ENCODE results near the gene ZNF559.
"Not testable (repeated sequence)": the region's sequence is repeated elsewhere in the genome, so short reads cannot be mapped to it uniquely, and the experiment has no call there.

ZNF559 gene

DNA sequence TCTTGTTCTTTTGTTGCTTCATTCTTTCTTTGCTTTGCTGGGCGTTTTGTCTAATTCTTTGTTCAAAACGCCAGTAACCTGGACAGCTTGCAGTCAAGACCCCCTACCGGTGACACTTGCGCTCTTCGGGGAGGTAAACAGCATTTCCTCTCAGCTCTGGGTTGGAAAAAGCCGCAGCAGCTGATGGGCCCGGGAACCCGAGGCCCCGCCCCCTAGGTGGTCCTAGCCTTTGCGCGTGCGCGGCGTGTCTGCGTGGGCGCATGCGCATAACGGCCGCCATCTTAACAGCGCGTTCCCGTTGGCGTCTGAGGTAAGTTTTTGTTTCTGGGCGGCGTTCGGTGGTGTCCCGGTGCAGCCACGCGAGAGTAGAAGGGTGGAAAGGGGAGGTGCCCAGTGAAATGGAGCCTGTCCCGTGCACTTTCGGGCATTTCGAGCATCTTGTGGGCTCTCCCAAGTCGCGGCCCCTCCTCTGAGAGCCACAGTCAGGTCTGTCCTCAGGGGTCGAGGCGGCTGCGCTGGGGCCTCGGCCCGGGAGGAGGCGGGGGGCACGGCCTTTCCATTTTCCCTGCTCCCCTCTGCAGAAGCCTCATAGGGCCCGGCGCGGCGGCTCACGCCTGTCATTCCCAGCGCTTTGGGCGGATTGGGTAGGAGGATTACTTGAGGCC, at the start of gene ZNF559:
Gene ZNF559 (plus strand): TSS at position 261 of the 665 bp plus-strand sequence. CDS start 14,371 bp downstream, outside the sequence.
- Histone ChIP-seq H3K36me3 (ENCODE audit: control insufficient read depth, insufficient read depth, low read length) (no peaks in the 10 kb centered on the region), H3K9ac (ENCODE audit: low read length) (peak within 1 kb of the TSS; percentile 21), H3K4me3 (ENCODE audit: low read length) (peak within 1 kb of the TSS; percentile 62), H3K27me3 (ENCODE audit: control insufficient read depth, insufficient read depth, low read length) (no peaks in the 10 kb centered on the region), H3K4me1 (ENCODE audit: control insufficient read depth, insufficient read depth, low read length) (no peaks in the 10 kb centered on the region), H3K27ac (ENCODE audit: low read depth, low read length) (peak within 1 kb of the TSS; percentile 84)

DNA sequence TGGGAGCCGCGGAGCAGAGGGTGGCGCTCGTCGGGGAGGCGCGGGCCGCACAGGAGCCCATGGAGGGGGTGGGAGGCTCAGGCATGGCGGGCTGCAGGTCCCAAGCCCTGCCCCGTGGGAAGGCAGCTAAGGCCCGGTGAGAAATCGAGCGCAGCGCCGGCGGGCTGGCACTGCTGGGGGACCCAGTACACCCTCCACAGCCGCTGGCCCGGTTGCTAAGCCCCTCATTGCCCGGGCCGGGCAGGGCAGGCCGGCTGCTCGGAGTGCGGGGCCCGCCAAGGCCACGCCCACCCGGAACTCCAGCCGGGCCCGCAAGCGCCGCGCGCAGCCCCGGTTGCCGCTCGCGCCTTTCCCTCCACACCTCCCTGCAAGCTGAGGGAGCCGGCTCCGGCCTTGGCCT, 40.5 kb upstream of the ZNF559 start:
- H3K4me1 ChIP-seq (ENCODE audit: control insufficient read depth, insufficient read depth, low read length); H3K36me3 ChIP-seq (ENCODE audit: control insufficient read depth, insufficient read depth, low read length); H3K27me3 ChIP-seq (ENCODE audit: control insufficient read depth, insufficient read depth, low read length); H3K27ac ChIP-seq (ENCODE audit: low read depth, low read length); H3K9ac ChIP-seq (ENCODE audit: low read length); H3K4me3 ChIP-seq (ENCODE audit: low read length): not testable (repeated sequence)

DNA sequence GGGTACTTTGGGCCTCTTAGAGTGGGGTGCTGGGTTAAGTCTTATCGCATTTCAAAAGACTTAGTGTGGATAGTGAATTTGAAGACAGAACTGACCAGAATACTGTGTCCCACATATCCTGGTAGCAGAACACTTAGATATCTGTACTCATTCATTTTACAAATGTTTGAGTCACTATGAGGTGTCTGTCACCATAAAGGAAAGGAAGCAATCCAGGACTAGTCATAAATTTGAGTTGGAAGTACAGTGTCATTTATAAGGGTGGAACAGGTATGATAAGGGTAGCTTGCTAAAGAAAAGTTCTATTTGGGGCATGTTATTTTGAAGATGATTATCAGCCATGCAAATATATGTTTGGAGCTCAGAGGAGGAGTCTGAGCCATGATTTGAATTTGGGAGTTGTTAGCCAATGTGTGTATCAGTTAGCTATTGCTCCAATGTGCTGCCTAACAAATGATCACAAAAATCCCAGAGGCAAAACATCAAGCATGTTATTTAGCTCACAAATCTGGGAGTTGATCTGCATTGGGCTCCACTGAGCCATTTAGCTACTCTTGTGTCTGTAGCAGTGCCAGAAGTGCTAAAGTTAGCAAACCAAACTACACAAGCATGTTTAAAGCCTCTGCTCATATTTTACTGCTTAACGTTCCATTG, 34.6 kb upstream of the ZNF559 start:
- H3K36me3 ChIP-seq (ENCODE audit: control insufficient read depth, insufficient read depth, low read length): peaks cover 4% of the 10 kb centered on the region
- no peaks in the 10 kb centered on the region for H3K27me3 ChIP-seq (ENCODE audit: control insufficient read depth, insufficient read depth, low read length)
- H3K4me3 ChIP-seq (ENCODE audit: low read length): no peak overlapping the region
- no peaks in the 10 kb centered on the region for H3K4me1 ChIP-seq (ENCODE audit: control insufficient read depth, insufficient read depth, low read length)
- H3K9ac ChIP-seq (ENCODE audit: low read length): no peak overlapping the region
- H3K27ac ChIP-seq (ENCODE audit: low read depth, low read length): no peak overlapping the region

DNA sequence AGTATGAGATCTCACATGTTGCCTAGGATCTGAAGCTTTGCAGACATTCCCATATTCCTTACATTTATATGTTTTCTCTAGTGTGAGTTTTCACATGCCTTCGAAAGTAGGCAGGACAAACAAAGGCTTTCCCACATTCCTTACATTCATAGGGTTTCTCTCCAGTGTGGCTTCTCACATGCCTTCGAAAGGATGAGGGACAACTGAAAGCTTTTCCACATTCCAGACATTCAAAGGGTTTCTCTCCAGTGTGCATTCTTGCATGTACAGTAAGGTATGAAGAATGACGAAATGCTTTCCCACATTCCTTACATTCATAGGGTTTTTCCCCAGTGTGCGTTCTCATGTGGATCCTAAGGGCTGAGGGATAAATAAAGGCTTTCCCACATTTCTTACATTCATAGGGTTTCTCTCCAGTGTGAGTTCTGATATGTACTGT, 28.5 kb upstream of the ZNF559 start:
- H3K36me3 ChIP-seq (ENCODE audit: control insufficient read depth, insufficient read depth, low read length): peaks cover 32% of the 10 kb centered on the region
- H3K4me1 ChIP-seq (ENCODE audit: control insufficient read depth, insufficient read depth, low read length): no peaks in the 10 kb centered on the region
- H3K27ac ChIP-seq (ENCODE audit: low read depth, low read length): no peak overlapping the region
- no peak overlapping the region for H3K9ac ChIP-seq (ENCODE audit: low read length)
- H3K4me3 ChIP-seq (ENCODE audit: low read length): no peak overlapping the region
- H3K27me3 ChIP-seq (ENCODE audit: control insufficient read depth, insufficient read depth, low read length): no peaks in the 10 kb centered on the region

DNA sequence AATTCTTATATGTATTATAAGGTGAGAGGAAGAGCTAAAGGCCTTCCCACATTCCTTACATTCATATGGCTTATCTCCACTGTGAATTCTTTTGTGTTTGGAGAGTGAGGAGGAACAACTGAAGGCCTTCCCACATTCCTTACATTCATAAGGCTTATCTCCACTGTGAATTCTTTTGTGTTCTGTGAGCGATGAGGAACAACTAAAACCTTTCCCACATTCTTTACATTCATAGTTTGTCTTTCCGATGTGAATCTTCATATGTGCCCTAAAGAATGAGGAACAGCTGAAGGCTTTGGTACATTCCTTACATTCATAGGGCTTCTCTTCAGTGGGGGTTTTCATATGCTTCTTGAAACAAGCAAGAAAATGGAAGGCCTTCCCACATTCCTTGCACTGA, 27.6 kb upstream of the ZNF559 start:
- peaks cover 39% of the 10 kb centered on the region for H3K36me3 ChIP-seq (ENCODE audit: control insufficient read depth, insufficient read depth, low read length)
- no peaks in the 10 kb centered on the region for H3K4me1 ChIP-seq (ENCODE audit: control insufficient read depth, insufficient read depth, low read length)
- no peak overlapping the region for H3K4me3 ChIP-seq (ENCODE audit: low read length)
- no peaks in the 10 kb centered on the region for H3K27me3 ChIP-seq (ENCODE audit: control insufficient read depth, insufficient read depth, low read length)
- no peak overlapping the region for H3K27ac ChIP-seq (ENCODE audit: low read depth, low read length)
- H3K9ac ChIP-seq (ENCODE audit: low read length): no peak overlapping the region

DNA sequence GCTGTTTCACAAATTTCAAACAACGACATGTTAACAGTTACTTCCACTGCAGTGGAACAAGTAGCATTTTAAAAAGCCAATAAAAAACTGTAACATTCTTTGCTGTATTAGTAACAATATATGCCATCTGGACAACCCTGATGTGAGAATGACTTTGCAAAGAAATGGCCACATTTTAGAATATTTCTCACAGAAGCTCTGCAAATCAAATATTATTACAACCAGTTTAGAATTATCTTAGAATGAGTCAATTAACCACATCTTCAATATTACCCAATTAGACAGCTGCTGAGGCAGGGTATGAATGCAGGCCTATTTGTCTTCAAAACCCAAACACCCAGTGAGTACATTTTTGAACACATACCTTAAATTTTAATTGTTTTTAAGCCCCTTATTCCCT, 17.5 kb upstream of the ZNF559 start:
- no peak overlapping the region for H3K27ac ChIP-seq (ENCODE audit: low read depth, low read length)
- H3K4me1 ChIP-seq (ENCODE audit: control insufficient read depth, insufficient read depth, low read length): peaks cover 7% of the 10 kb centered on the region
- H3K27me3 ChIP-seq (ENCODE audit: control insufficient read depth, insufficient read depth, low read length): no peaks in the 10 kb centered on the region
- H3K36me3 ChIP-seq (ENCODE audit: control insufficient read depth, insufficient read depth, low read length): peaks cover 19% of the 10 kb centered on the region
- no peak overlapping the region for H3K9ac ChIP-seq (ENCODE audit: low read length)
- no peak overlapping the region for H3K4me3 ChIP-seq (ENCODE audit: low read length)

DNA sequence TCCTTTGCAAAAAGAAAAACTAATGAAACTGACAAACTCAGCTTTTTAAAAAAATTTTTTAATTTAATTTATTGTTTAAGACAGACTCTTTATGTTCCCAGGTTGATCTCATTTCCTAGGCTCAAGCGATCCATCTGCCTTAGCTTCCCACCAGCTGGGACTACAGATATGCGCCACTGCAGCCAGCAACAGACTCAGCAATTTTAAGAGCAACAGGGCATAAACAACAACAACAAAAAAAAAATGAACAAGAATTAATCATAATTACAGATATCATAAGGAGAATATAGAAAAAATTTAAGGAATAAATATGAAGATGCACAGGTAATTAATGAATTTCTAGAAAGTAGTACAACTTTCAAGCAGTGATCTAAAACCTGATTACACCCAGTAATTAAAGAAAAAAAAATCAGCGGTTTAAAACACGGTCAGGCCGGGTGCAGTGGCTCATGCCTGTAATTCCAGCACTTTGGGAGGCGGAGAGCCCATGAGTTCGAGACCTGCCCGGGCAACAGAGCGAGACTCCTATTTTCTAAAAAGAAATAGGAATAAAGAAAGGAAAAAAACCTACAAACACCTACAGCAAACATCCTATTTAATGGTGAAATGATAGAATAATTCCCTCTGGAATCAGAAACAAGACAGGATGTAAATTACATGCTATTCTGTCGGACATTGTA, 15.7 kb upstream of the ZNF559 start:
- peak overlapping the region; percentile 79 for H3K4me3 ChIP-seq (ENCODE audit: low read length)
- H3K4me1 ChIP-seq (ENCODE audit: control insufficient read depth, insufficient read depth, low read length): peaks cover 7% of the 10 kb centered on the region
- no peak overlapping the region for H3K27ac ChIP-seq (ENCODE audit: low read depth, low read length)
- no peak overlapping the region for H3K9ac ChIP-seq (ENCODE audit: low read length)
- no peaks in the 10 kb centered on the region for H3K27me3 ChIP-seq (ENCODE audit: control insufficient read depth, insufficient read depth, low read length)
- peaks cover 8% of the 10 kb centered on the region for H3K36me3 ChIP-seq (ENCODE audit: control insufficient read depth, insufficient read depth, low read length)

DNA sequence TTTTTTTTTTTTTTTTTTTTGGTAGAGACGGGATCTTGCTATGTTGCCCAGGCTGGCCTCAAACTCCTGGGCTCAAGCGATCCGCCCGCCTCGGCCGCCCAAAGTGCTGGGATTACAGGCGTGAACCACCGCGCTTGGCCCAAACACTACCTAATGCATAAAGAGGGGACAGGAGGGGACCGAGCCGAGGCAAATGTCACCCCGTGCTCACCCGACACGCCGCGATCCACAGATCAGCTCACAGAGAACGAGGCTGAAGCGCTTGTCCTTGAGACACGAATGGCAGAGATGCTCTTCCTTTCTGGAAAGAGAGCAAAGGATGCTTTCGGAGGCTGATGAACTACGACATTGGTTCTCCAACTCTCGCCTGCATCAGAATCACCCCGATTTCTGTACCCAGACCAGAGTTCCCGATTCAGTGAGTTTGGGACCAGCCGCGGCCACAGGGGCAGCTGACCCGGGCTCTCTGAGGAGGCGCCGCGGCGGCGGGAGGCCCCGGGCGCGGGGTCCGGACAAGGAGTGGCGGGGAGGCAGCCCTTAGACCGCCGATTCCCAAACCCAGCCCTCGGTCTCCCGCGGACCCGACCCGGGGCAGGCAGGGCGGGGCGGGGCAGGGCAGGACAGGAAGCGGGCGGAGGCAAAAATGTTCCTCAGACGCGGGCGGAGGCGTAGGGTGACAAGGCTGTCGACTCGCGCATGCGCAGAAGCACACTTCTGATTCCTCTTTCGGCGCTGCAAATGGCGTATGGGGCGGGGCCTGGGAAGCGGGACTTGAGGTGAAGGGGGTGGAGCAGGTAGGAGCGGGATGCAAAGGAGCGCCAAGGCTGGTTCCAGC, 14.6 kb upstream of the ZNF559 start, which contains the start of gene ZNF699:
Gene ZNF699 (minus strand): TSS at position 700 of the 835 bp plus-strand sequence. CDS start 4,719 bp downstream, outside the sequence.
- Histone ChIP-seq H3K36me3 (ENCODE audit: control insufficient read depth, insufficient read depth, low read length) (peaks cover under 1% of the 10 kb centered on the region), H3K4me1 (ENCODE audit: control insufficient read depth, insufficient read depth, low read length) (peaks cover 7% of the 10 kb centered on the region), H3K27me3 (ENCODE audit: control insufficient read depth, insufficient read depth, low read length) (no peaks in the 10 kb centered on the region), H3K9ac (ENCODE audit: low read length) (peak within 1 kb of the TSS; percentile 43), H3K4me3 (ENCODE audit: low read length) (peak within 1 kb of the TSS; percentile 79), H3K27ac (ENCODE audit: low read depth, low read length) (peak within 1 kb of the TSS; percentile 89)

DNA sequence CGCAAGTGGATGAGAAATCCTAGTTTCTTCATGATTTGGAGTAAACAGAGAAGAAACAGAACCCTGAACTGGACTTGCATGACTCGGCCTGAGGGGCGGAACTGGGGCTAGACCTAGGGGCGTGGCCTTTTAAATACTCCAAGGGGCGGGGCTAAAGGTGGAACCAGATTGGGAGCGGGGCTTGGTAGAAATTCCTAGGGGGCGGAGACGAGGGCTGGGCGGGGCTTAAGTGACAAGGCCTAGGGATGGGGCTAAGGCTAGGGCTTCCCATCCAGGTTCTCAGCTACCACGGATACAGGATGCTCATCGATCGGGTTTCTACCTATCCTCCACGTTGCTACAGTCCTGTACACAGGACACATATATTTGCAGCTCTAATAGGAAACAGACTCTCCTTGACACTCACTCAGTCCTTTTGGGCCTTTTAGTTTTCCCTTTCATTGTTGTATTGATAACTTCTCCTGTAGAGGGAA, 14.0 kb upstream of the ZNF559 start:
- no peaks in the 10 kb centered on the region for H3K27me3 ChIP-seq (ENCODE audit: control insufficient read depth, insufficient read depth, low read length)
- peak overlapping the region; percentile 79 for H3K4me3 ChIP-seq (ENCODE audit: low read length)
- H3K4me1 ChIP-seq (ENCODE audit: control insufficient read depth, insufficient read depth, low read length): peaks cover 7% of the 10 kb centered on the region
- peak overlapping the region; percentile 89 for H3K27ac ChIP-seq (ENCODE audit: low read depth, low read length)
- H3K36me3 ChIP-seq (ENCODE audit: control insufficient read depth, insufficient read depth, low read length): no peaks in the 10 kb centered on the region
- H3K9ac ChIP-seq (ENCODE audit: low read length): no peak overlapping the region

DNA sequence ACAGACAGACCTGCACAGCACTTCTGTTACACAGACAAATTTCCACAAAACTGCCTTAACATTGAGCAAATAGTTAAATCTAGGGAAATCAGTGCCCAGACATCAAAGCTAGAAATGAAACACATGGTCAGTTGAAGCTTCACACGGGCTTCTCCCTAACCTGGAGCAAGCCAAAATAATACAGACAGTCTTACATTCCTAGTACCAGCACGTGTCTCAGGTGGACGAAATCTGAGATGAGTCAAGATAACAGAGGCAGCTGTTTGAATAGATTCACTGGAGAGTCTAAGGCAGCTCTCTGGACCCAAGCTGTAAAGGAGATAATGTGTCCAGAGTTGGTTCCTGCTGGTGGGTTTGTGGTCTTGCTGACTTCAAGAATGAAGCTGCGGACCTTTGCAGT, 10.2 kb upstream of the ZNF559 start:
- no peak overlapping the region for H3K4me3 ChIP-seq (ENCODE audit: low read length)
- H3K27me3 ChIP-seq (ENCODE audit: control insufficient read depth, insufficient read depth, low read length): no peaks in the 10 kb centered on the region
- no peak overlapping the region for H3K27ac ChIP-seq (ENCODE audit: low read depth, low read length)
- no peak overlapping the region for H3K9ac ChIP-seq (ENCODE audit: low read length)
- peaks cover 1% of the 10 kb centered on the region for H3K4me1 ChIP-seq (ENCODE audit: control insufficient read depth, insufficient read depth, low read length)
- no peaks in the 10 kb centered on the region for H3K36me3 ChIP-seq (ENCODE audit: control insufficient read depth, insufficient read depth, low read length)

DNA sequence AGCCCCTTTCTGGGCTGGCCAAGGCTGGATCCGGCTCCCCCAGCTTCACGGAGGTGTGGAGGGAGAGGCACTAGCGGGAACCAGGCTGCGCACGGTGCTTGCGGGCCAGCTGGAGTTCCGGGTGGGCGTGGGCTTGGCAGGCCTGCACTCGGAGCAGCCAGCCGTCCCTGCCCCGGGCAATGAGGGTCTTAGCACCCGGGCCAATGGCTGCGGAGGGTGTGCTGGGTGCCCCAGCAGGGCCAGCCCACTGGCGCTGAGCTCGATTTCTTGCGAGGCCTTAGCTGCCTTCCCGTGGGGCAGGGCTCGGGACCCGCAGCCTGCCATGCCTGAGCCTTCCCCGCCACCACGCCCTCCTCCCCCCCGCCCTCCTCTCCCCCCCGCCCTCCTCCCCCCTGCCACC, 2.6 kb upstream of the ZNF559 start:
- Histone ChIP-seq H3K4me1 (ENCODE audit: control insufficient read depth, insufficient read depth, low read length) (no peaks in the 10 kb centered on the region), H3K27ac (ENCODE audit: low read depth, low read length) (no peak overlapping the region), H3K36me3 (ENCODE audit: control insufficient read depth, insufficient read depth, low read length) (no peaks in the 10 kb centered on the region), H3K27me3 (ENCODE audit: control insufficient read depth, insufficient read depth, low read length) (no peaks in the 10 kb centered on the region), H3K9ac (ENCODE audit: low read length) (no peak overlapping the region), H3K4me3 (ENCODE audit: low read length) (no peak overlapping the region)

DNA sequence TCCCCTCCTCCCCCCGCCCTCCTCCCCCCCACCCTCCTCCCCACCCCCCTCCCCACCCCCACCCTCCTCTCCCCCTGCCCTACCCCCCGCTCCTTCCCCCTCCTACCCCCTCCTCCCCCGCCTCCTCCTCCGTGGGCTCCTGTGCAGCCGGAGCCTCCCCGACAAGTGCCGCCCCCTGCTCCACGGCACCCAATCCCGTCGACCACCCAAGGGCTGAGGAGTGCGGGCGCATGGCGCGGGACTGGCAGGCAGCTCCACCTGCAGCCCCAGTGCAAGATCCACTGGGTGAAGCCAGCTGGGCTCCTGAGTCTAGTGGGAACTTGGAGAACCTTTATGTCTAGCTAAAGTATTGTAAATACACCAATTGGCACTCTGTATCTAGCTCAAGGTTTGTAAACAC, 2.2 kb upstream of the ZNF559 start:
- not testable (repeated sequence) for H3K27ac ChIP-seq (ENCODE audit: low read depth, low read length); H3K36me3 ChIP-seq (ENCODE audit: control insufficient read depth, insufficient read depth, low read length); H3K4me1 ChIP-seq (ENCODE audit: control insufficient read depth, insufficient read depth, low read length); H3K4me3 ChIP-seq (ENCODE audit: low read length); H3K27me3 ChIP-seq (ENCODE audit: control insufficient read depth, insufficient read depth, low read length); H3K9ac ChIP-seq (ENCODE audit: low read length)
